ENCODE measurements around the gene HOMER2. TPM values are rescaled to one million over a fixed set of nuclear protein-coding genes. Genes with fewer than 3 reads are reported as not detected.
A peak's percentile ranks its signal among the peaks of the same experiment; 100 is the strongest.

Gene HOMER2
- total and polyA plus RNA-seq, 2 of the 13 experiments (the other 11 are each of a cell fraction or from before 2014, with no cell fraction given): 12.9 to 14.1 TPM

- TF ChIP-seq, protein P1, sequence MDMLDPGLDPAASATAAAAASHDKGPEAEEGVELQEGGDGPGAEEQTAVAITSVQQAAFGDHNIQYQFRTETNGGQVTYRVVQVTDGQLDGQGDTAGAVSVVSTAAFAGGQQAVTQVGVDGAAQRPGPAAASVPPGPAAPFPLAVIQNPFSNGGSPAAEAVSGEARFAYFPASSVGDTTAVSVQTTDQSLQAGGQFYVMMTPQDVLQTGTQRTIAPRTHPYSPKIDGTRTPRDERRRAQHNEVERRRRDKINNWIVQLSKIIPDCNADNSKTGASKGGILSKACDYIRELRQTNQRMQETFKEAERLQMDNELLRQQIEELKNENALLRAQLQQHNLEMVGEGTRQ (IDR thresholded peaks at IDR 0.05; ENCODE audit: low read depth, low read length): no peak; the same call in 1 of the 2 replicates
- TF ChIP-seq, protein P1 (CRISPR knock-in tag; IDR thresholded peaks at IDR 0.05; ENCODE audit: borderline replicate concordance): peak; percentile 55; the same call in 1 of the 2 replicates
- peak; percentile 91; the same call in 1 of the 2 replicates for TF ChIP-seq ZNF232 (CRISPR knock-in tag; IDR thresholded peaks at IDR 0.05; ENCODE audit: borderline replicate concordance)
- TF ChIP-seq ZNF788 (CRISPR knock-in tag; IDR thresholded peaks at IDR 0.05; ENCODE audit: borderline replicate concordance): no peak
- TF ChIP-seq HNRNPL (IDR thresholded peaks at IDR 0.05; ENCODE audit: low read depth, low read length): no peak
- no peak for TF ChIP-seq GLMP (CRISPR knock-in tag; IDR thresholded peaks at IDR 0.05; ENCODE audit: borderline replicate concordance)
- peak; percentile 97 for TF ChIP-seq ZNF446 (CRISPR knock-in tag; IDR thresholded peaks at IDR 0.05)
- TF ChIP-seq ZNF264 (CRISPR knock-in tag; IDR thresholded peaks at IDR 0.05): peak; percentile 56; the same call in 1 of the 2 replicates
- no peak for TF ChIP-seq ZKSCAN5 (CRISPR knock-in tag; IDR thresholded peaks at IDR 0.05)
- peak; percentile 76 for TF ChIP-seq ZNF331 (CRISPR knock-in tag; IDR thresholded peaks at IDR 0.05)
- TF ChIP-seq ZNF24 (IDR thresholded peaks at IDR 0.05): no peak
- no peak for TF ChIP-seq PAWR (CRISPR knock-in tag; IDR thresholded peaks at IDR 0.05; ENCODE audit: borderline replicate concordance)
- TF ChIP-seq, protein P2, sequence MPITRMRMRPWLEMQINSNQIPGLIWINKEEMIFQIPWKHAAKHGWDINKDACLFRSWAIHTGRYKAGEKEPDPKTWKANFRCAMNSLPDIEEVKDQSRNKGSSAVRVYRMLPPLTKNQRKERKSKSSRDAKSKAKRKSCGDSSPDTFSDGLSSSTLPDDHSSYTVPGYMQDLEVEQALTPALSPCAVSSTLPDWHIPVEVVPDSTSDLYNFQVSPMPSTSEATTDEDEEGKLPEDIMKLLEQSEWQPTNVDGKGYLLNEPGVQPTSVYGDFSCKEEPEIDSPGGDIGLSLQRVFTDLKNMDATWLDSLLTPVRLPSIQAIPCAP (CRISPR knock-in tag; IDR thresholded peaks at IDR 0.05; ENCODE audit: low read depth): no peak
- TF ChIP-seq, protein P3, sequence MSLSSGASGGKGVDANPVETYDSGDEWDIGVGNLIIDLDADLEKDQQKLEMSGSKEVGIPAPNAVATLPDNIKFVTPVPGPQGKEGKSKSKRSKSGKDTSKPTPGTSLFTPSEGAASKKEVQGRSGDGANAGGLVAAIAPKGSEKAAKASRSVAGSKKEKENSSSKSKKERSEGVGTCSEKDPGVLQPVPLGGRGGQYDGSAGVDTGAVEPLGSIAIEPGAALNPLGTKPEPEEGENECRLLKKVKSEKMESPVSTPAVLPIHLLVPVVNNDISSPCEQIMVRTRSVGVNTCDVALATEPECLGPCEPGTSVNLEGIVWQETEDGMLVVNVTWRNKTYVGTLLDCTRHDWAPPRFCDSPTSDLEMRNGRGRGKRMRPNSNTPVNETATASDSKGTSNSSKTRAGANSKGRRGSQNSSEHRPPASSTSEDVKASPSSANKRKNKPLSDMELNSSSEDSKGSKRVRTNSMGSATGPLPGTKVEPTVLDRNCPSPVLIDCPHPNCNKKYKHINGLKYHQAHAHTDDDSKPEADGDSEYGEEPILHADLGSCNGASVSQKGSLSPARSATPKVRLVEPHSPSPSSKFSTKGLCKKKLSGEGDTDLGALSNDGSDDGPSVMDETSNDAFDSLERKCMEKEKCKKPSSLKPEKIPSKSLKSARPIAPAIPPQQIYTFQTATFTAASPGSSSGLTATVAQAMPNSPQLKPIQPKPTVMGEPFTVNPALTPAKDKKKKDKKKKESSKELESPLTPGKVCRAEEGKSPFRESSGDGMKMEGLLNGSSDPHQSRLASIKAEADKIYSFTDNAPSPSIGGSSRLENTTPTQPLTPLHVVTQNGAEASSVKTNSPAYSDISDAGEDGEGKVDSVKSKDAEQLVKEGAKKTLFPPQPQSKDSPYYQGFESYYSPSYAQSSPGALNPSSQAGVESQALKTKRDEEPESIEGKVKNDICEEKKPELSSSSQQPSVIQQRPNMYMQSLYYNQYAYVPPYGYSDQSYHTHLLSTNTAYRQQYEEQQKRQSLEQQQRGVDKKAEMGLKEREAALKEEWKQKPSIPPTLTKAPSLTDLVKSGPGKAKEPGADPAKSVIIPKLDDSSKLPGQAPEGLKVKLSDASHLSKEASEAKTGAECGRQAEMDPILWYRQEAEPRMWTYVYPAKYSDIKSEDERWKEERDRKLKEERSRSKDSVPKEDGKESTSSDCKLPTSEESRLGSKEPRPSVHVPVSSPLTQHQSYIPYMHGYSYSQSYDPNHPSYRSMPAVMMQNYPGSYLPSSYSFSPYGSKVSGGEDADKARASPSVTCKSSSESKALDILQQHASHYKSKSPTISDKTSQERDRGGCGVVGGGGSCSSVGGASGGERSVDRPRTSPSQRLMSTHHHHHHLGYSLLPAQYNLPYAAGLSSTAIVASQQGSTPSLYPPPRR (CRISPR knock-in tag; IDR thresholded peaks at IDR 0.05; ENCODE audit: borderline replicate concordance): peak; percentile 39; the same call in 1 of the 2 replicates
- TF ChIP-seq, protein P4, sequence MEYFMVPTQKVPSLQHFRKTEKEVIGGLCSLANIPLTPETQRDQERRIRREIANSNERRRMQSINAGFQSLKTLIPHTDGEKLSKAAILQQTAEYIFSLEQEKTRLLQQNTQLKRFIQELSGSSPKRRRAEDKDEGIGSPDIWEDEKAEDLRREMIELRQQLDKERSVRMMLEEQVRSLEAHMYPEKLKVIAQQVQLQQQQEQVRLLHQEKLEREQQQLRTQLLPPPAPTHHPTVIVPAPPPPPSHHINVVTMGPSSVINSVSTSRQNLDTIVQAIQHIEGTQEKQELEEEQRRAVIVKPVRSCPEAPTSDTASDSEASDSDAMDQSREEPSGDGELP (IDR thresholded peaks at IDR 0.05; ENCODE audit: borderline replicate concordance, low read depth): peak; percentile 93
- peak; percentile 31; the same call in 1 of the 2 replicates for TF ChIP-seq RARA (CRISPR knock-in tag; IDR thresholded peaks at IDR 0.05)
- TF ChIP-seq NR2F6 (IDR thresholded peaks at IDR 0.05): peak; percentile 19; the same call in 1 of the 2 replicates
- TF ChIP-seq NR2F6 (CRISPR knock-in tag; IDR thresholded peaks at IDR 0.05): 0 out of 2 replicates have a peak, but pooled peaks have one; percentile 30
- TF ChIP-seq PHF5A (CRISPR knock-in tag; IDR thresholded peaks at IDR 0.05; ENCODE audit: low read depth, unreplicated experiment): no peak
- peak; percentile 74 for TF ChIP-seq ZNF501 (CRISPR knock-in tag; IDR thresholded peaks at IDR 0.05)
These were observed 33.3 kb upstream of the HOMER2 start, which contains the start of gene RAMAC (continued) for GRCh38 chr15:82985688-82986441.
